Caco-2 (cell line): Measurements from ENCODE around the gene AZGP1. TPM values are rescaled to one million over a fixed set of nuclear protein-coding genes. Genes with fewer than 3 reads are reported as not detected.
A peak's percentile ranks its signal among the peaks of the same experiment; 100 is the strongest.
"Not testable (repeated sequence)": the region's sequence is repeated elsewhere in the genome, so short reads cannot be mapped to it uniquely, and the experiment has no call there.

Source experiments
- BruUV-seq: library from RNA; stranded (reverse); fragments of 400-500 nt; replicated peaks from 2 replicates; lab custom pipeline; 2021; lab: Mats Ljungman, UMichigan
- CTCF ChIA-PET: fragments of 300-600 bp; sonication (Branson Sonifier 250); formaldehyde crosslinking; loops from one replicate; lab custom pipeline; 2022; ENCODE audit warnings: antibody characterized with exemption; lab: Charles Lee
- POLR2A ChIA-PET: fragments of 300-600 bp; sonication (Branson Sonifier 250); formaldehyde crosslinking; loops from one replicate; lab custom pipeline; 2022; ENCODE audit warnings: antibody characterized with exemption; lab: Charles Lee
- DNase-seq, 2 experiments: peaks; one replicate each; pipeline versions ENCODE4 v3.0.0 to v3.0.0-alpha.2; 2020 to 2022
- H3K27me3 ChIP-seq: replicated peaks from 2 replicates; pipeline ENCODE4 v1.6.0; 2011; ENCODE audit warnings: low read length; ENCODE audit not compliant: control insufficient read depth, insufficient read depth
- H3K36me3 ChIP-seq: 2 replicates; pipeline ENCODE4 v1.5.1; 2011; ENCODE audit warnings: low read length; ENCODE audit not compliant: control insufficient read depth, insufficient read depth
- H3K4me1 ChIP-seq: fragments of 250-450 bp; sonication (Bioruptor Pico); 2 replicates; pipeline ENCODE4 v1.5.1; 2020; ENCODE audit warnings: mild to moderate bottlenecking
- H3K4me3 ChIP-seq: 2 replicates; pipeline ENCODE4 v1.5.1; 2011; ENCODE audit warnings: low read depth, mild to moderate bottlenecking, control low read depth, low read length
- H3K9me3 ChIP-seq: fragments of 250-450 bp; sonication (Bioruptor Pico); 2 replicates; pipeline ENCODE4 v1.5.1; 2020; ENCODE audit warnings: mild to moderate bottlenecking, moderate library complexity
- H3K27ac Mint-ChIP-seq: one replicate; pipeline ENCODE4 v1.8.0; 2022; ENCODE audit warnings: mixed read lengths; ENCODE audit not compliant: unreplicated experiment
- H3K27me3 Mint-ChIP-seq: one replicate; pipeline ENCODE4 v1.8.0; 2022; ENCODE audit warnings: mixed read lengths; ENCODE audit not compliant: insufficient read depth, unreplicated experiment
- H3K36me3 Mint-ChIP-seq: one replicate; pipeline ENCODE4 v1.8.0; 2022; ENCODE audit warnings: mild to moderate bottlenecking, mixed read lengths; ENCODE audit not compliant: insufficient read depth, unreplicated experiment
- H3K4me1 Mint-ChIP-seq: one replicate; pipeline ENCODE4 v1.8.0; 2022; ENCODE audit warnings: low read depth, mixed read lengths; ENCODE audit not compliant: unreplicated experiment
- H3K4me3 Mint-ChIP-seq: one replicate; pipeline ENCODE4 v1.8.0; 2022; ENCODE audit warnings: mild to moderate bottlenecking, moderate library complexity, mixed read lengths; ENCODE audit not compliant: unreplicated experiment
- H3K9me3 Mint-ChIP-seq: one replicate; pipeline ENCODE4 v1.8.0; 2022; ENCODE audit warnings: mixed read lengths; ENCODE audit not compliant: unreplicated experiment
- CTCF ChIP-seq, 2 experiments: fragments of 200-600 bp in 1 of 2; IDR thresholded peaks; 1 replicate in 1 of 2; 2 replicates in 1 of 2; pipeline versions ENCODE4 v1.5.1 to v1.8.0; 2011 to 2022; ENCODE audit warnings: antibody characterized with exemption in 1 of 2, control low read depth in 1 of 2, inconsistent platforms in 1 of 2, low read depth in 1 of 2, low read length in 1 of 2, mild to moderate bottlenecking in 1 of 2, moderate library complexity in 1 of 2; ENCODE audit not compliant: insufficient read depth in 1 of 2, severe bottlenecking in 1 of 2, unreplicated experiment in 1 of 2
- intact Hi-C: fragments of 100-400 bp; cut with micrococcal nuclease; formaldehyde crosslinking; loops from one replicate; pipeline ENCODE4 v1.10.0; 2022; ENCODE audit not compliant: unreplicated experiment
- total RNA-seq: library from RNA; stranded (reverse); gene quantifications from 2 replicates; pipeline ENCODE4 v1.2.3, GENCODE V29; 2022

AZGP1 gene
- total RNA-seq, 1 experiment from 2014 or later, result not detected

- Mint-ChIP-seq H3K4me3 (peak within 1 kb of the TSS; percentile 91), H3K27ac (peak within 1 kb of the TSS; percentile 90), H3K4me1 (peaks cover 14% of the 10 kb centered on the region), H3K27me3 (no peaks in the 10 kb centered on the region), H3K9me3 (no peaks in the 10 kb centered on the region), H3K36me3 (peaks cover 40% of the 10 kb centered on the region)
- Histone ChIP-seq H3K27me3 (no peaks in the 10 kb centered on the region), H3K4me1 (peaks cover 18% of the 10 kb centered on the region), H3K4me3 (peak within 1 kb of the TSS; percentile 82), H3K9me3 (no peaks in the 10 kb centered on the region), H3K36me3 (no peaks in the 10 kb centered on the region)
- CTCF ChIA-PET, result interaction anchor here (0.6 to 1.3 kb wide), 3 partner anchors 12 to 67 kb away, joined by 3 to 6 read pairs (median 3); no protein-coding TSS in a partner anchor
- intact Hi-C loops, result loop anchor here (1.0 kb wide), 3 partner anchors 12 to 38 kb away; no protein-coding TSS in a partner anchor
- DNase-seq, result peak; percentile 86 to 90
- POLR2A ChIA-PET, result interaction anchor here (0.6 to 1.7 kb wide), 10 partner anchors 9 to 399 kb away, joined by 3 to 14 read pairs (median 4); partner anchors contain the start of genes TRIM4 and ZSCAN25
- no TSS peak for BruUV-seq
- TF ChIP-seq CTCF (IDR thresholded peaks at IDR 0.05; ENCODE audit: insufficient read depth in 1 of 2, low read depth in 1 of 2, low read length in 1 of 2, severe bottlenecking in 1 of 2, unreplicated experiment in 1 of 2), result no peak
Measured at GRCh38 chr7:100015232-100016214, 39.7 kb upstream of the AZGP1 start, which contains the start of gene ZKSCAN1. TSS of gene ZKSCAN1 (plus strand) at chr7:100015596. CDS start at chr7:100023507, 7,911 bp downstream.

- no peak for TF ChIP-seq CTCF (IDR thresholded peaks at IDR 0.05; ENCODE audit: insufficient read depth in 1 of 2, low read depth in 1 of 2, low read length in 1 of 2, severe bottlenecking in 1 of 2, unreplicated experiment in 1 of 2)
- Histone ChIP-seq H3K4me3 (no peak overlapping the region), H3K27me3 (no peaks in the 10 kb centered on the region), H3K36me3 (no peaks in the 10 kb centered on the region), H3K9me3 (no peaks in the 10 kb centered on the region), H3K4me1 (peaks cover 24% of the 10 kb centered on the region)
- Mint-ChIP-seq H3K27me3 (no peaks in the 10 kb centered on the region), H3K4me1 (peaks cover 13% of the 10 kb centered on the region), H3K27ac (no peak overlapping the region), H3K9me3 (no peaks in the 10 kb centered on the region), H3K4me3 (no peak overlapping the region), H3K36me3 (peaks cover 29% of the 10 kb centered on the region)
- ChIA-PET POLR2A (no interaction called here), CTCF (no interaction called here)
- intact Hi-C loops, result no loop called here
- no peak for DNase-seq
- no TSS peak for BruUV-seq
Measured at GRCh38 chr7:100013328-100013676, 37.5 kb upstream of the AZGP1 start.

- POLR2A ChIA-PET, result interaction anchor here (0.6 kb wide), 1 partner anchor 11 kb away, joined by 6 read pairs; no protein-coding TSS in a partner anchor
Measured at GRCh38 chr7:100012385-100013327, 36.8 kb upstream of the AZGP1 start.

More at GRCh38 chr7:100012385-100013327, 36.8 kb upstream of the AZGP1 start:
- Mint-ChIP-seq H3K4me1 (peaks cover 17% of the 10 kb centered on the region), H3K36me3 (peaks cover 27% of the 10 kb centered on the region)
- H3K9me3 ChIP-seq, H3K27ac Mint-ChIP-seq, H3K36me3 ChIP-seq, H3K27me3 Mint-ChIP-seq, H3K9me3 Mint-ChIP-seq, H3K4me3 Mint-ChIP-seq, BruUV-seq, DNase-seq, intact Hi-C loops, H3K4me3 ChIP-seq, H3K27me3 ChIP-seq: not testable (repeated sequence)
- CTCF ChIA-PET, result interaction anchor here (0.8 kb wide), 1 partner anchor 9 kb away, joined by 4 read pairs; no protein-coding TSS in a partner anchor
- H3K4me1 ChIP-seq, result peaks cover 26% of the 10 kb centered on the region
